ENCODE measurements around the gene DSCAM. TPM values are rescaled to one million over a fixed set of nuclear protein-coding genes. Genes with fewer than 3 reads are reported as not detected.

The DSCAM gene
- total and polyA plus RNA-seq, 10 of the 15 experiments (the other 5 are each of a cell fraction or from before 2014, with no cell fraction given), result not detected

DNA sequence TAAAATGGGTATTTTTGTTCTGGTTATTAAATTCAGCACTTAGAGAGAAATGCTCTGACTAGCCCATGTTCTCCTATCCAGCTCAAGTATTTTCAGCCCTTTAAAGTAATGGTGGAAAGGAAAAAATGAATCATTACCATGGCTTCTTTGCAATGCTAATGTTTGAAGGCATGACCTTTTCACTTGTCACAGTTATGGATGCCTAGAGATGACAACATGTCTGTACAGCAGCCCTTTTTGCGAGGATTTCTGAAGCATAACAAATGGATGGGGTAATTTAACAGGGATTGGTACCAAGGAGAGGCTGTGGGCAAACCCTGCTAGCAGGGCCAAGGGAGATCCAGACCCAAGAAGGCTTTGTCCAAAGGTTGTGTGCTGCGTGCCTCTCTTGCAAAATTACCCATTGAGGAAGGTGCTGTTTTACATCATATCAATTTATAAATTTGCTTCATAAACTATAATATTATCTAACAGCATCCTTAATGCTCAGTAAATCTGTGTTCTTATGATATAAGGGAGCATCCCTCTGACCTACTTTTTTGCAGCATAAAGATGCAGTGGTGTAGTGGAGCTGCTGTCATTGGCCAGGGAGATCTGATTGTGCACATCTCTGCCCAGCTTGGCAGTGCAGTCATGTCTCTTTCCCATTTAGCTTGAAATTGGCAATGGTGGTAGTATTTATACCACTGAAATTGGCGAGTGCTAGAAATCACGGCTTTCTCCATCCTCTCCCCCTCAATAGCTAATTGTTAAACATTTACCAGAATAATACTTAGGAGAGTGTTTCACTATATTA is 652.6 kb downstream of the DSCAM start:
- TF ChIP-seq, protein P1, sequence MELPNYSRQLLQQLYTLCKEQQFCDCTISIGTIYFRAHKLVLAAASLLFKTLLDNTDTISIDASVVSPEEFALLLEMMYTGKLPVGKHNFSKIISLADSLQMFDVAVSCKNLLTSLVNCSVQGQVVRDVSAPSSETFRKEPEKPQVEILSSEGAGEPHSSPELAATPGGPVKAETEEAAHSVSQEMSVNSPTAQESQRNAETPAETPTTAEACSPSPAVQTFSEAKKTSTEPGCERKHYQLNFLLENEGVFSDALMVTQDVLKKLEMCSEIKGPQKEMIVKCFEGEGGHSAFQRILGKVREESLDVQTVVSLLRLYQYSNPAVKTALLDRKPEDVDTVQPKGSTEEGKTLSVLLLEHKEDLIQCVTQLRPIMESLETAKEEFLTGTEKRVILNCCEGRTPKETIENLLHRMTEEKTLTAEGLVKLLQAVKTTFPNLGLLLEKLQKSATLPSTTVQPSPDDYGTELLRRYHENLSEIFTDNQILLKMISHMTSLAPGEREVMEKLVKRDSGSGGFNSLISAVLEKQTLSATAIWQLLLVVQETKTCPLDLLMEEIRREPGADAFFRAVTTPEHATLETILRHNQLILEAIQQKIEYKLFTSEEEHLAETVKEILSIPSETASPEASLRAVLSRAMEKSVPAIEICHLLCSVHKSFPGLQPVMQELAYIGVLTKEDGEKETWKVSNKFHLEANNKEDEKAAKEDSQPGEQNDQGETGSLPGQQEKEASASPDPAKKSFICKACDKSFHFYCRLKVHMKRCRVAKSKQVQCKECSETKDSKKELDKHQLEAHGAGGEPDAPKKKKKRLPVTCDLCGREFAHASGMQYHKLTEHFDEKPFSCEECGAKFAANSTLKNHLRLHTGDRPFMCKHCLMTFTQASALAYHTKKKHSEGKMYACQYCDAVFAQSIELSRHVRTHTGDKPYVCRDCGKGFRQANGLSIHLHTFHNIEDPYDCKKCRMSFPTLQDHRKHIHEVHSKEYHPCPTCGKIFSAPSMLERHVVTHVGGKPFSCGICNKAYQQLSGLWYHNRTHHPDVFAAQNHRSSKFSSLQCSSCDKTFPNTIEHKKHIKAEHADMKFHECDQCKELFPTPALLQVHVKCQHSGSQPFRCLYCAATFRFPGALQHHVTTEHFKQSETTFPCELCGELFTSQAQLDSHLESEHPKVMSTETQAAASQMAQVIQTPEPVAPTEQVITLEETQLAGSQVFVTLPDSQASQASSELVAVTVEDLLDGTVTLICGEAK (IDR thresholded peaks at IDR 0.05; ENCODE audit: borderline replicate concordance), result no peak
- TF ChIP-seq TCF7 (IDR thresholded peaks at IDR 0.05; ENCODE audit: borderline replicate concordance), result no peak
- TF ChIP-seq POU2F2 (IDR thresholded peaks at IDR 0.05; ENCODE audit: borderline replicate concordance, low read depth, low read length), result no peak
- no peak for TF ChIP-seq GABPA (IDR thresholded peaks at IDR 0.05; ENCODE audit: low read depth)
- TF ChIP-seq GATAD2B (conservative IDR thresholded peaks at IDR 0.05; ENCODE audit: low read depth), result no peak
- TF ChIP-seq BHLHE40 (IDR thresholded peaks at IDR 0.05; ENCODE audit: borderline replicate concordance in 1 of 2, low read depth in 2 of 2, low read length in 1 of 2), result no peak
- no peak for TF ChIP-seq DPF2 (IDR thresholded peaks at IDR 0.05)
- TF ChIP-seq ZNF384 (IDR thresholded peaks at IDR 0.05; ENCODE audit: borderline replicate concordance, low read depth, low read length), result no peak
- no peak for TF ChIP-seq STAT3 (IDR thresholded peaks at IDR 0.05; ENCODE audit: low read depth, low read length)
- TF ChIP-seq, protein P2, sequence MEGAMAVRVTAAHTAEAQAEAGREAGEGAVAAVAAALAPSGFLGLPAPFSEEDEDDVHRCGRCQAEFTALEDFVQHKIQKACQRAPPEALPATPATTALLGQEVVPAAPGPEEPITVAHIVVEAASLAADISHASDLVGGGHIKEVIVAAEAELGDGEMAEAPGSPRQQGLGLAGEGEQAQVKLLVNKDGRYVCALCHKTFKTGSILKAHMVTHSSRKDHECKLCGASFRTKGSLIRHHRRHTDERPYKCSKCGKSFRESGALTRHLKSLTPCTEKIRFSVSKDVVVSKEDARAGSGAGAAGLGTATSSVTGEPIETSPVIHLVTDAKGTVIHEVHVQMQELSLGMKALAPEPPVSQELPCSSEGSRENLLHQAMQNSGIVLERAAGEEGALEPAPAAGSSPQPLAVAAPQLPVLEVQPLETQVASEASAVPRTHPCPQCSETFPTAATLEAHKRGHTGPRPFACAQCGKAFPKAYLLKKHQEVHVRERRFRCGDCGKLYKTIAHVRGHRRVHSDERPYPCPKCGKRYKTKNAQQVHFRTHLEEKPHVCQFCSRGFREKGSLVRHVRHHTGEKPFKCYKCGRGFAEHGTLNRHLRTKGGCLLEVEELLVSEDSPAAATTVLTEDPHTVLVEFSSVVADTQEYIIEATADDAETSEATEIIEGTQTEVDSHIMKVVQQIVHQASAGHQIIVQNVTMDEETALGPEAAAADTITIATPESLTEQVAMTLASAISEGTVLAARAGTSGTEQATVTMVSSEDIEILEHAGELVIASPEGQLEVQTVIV (IDR thresholded peaks at IDR 0.05; ENCODE audit: borderline replicate concordance, partially characterized antibody), result no peak
- ChIA-PET RAD21 (ENCODE audit: unreplicated experiment) (no interaction called here), CTCF (no interaction called here), SMC1A (ENCODE audit: uncharacterized antibody, unreplicated experiment) (no interaction called here), POLR2A (no interaction called here)
- H4K20me1 ChIP-seq (ENCODE audit: control insufficient read depth, insufficient read depth), result no peaks in the 10 kb centered on the region
- DNase-seq (ENCODE audit: low read depth, low spot score), result no peak
- H3K36me3 ChIP-seq (ENCODE audit: control insufficient read depth in 2 of 2, insufficient read depth in 2 of 2, low read length in 1 of 2), result no peaks in the 10 kb centered on the region
- in situ Hi-C loops (cut with MboI) (no loop called here), intact Hi-C loops (cut with micrococcal nuclease; ENCODE audit: unreplicated experiment) (no loop called here)
- BruUV-seq (replicated peaks), result no TSS peak
- H3K4me3 ChIP-seq, result no peak overlapping the region
- H3K79me2 ChIP-seq (ENCODE audit: control insufficient read depth, insufficient read depth, low read length), result no peaks in the 10 kb centered on the region
- no peak overlapping the region for H3K9ac ChIP-seq (ENCODE audit: control insufficient read depth, insufficient read depth, low read length)
- no peak for ATAC-seq
- H3K27me3 ChIP-seq (replicated peaks in 1 of 2; ENCODE audit: control insufficient read depth in 2 of 2, insufficient read depth in 2 of 2, low read length in 1 of 2), result no peaks in the 10 kb centered on the region
- H3K27ac ChIP-seq (ENCODE audit: control insufficient read depth, insufficient read depth), result no peak overlapping the region
- no peak overlapping the region for H2AFZ ChIP-seq (ENCODE audit: control insufficient read depth, low read depth, low read length)
- no peak for FAIRE-seq
- no peaks in the 10 kb centered on the region; the same call in 2 of the 3 replicates for H3K9me3 ChIP-seq (replicated peaks; ENCODE audit: control insufficient read depth, insufficient read depth, low read length)
- WGBS (ENCODE audit: insufficient coverage, insufficient replicate concordance, low lambda C conversion rate, missing lambda C conversion rate), result 0% methylated on average over 4 of the region's 4 CpGs
- H3K4me2 ChIP-seq (ENCODE audit: control insufficient read depth, insufficient read depth), result no peak overlapping the region
- H3K4me1 ChIP-seq (ENCODE audit: control insufficient read depth, insufficient read depth, low read length), result no peaks in the 10 kb centered on the region

All from GM12878 (cell line).